Pancreas (tissue), 10 donors: ENCODE data around the gene OLA1. TPM values are rescaled to one million over a fixed set of nuclear protein-coding genes. Genes with fewer than 3 reads are reported as not detected.
A peak's percentile ranks its signal among the peaks of the same experiment; 100 is the strongest.

ENCODE experiments used
- ATAC-seq, 4 donors: fragments of 200-7000 bp; cut with Tn5 transposase; one replicate each; pipeline versions ENCODE4 v1.8.0 to v1.9.1; 2020; ENCODE audit warnings: mild to moderate bottlenecking in 4 of 4, moderate library complexity in 4 of 4
- DNase-seq, 6 donors: peaks; one replicate each; pipeline ENCODE4 v3.0.0-alpha.2; 2020
- FAIRE-seq: peaks from 2 replicates; lab custom pipeline; 2012; peaks lifted over from hg19 to GRCh38; lab: Jason Lieb, UNC
- H3K27ac ChIP-seq, 4 donors: fragments of 200-600 bp; sonication (generic); 1 replicate in 3 of 4; 2 replicates in 1 of 4; pipeline versions ENCODE4 v1.5.0 to v1.8.0; 2020
- H3K27me3 ChIP-seq, 4 donors: fragments of 200-600 bp; one replicate each; pipeline ENCODE4 v1.8.0; 2021
- H3K36me3 ChIP-seq, 3 donors: fragments of 200-600 bp; sonication (generic) in 1 of 3; one replicate each; pipeline versions ENCODE4 v1.5.0 to v1.8.0; 2020 to 2021
- H3K4me1 ChIP-seq, 3 donors: fragments of 200-600 bp; one replicate each; pipeline ENCODE4 v1.8.0; 2021
- H3K4me3 ChIP-seq, 4 donors: fragments of 200-600 bp; sonication (generic) in 2 of 4; one replicate each; pipeline versions ENCODE4 v1.5.0 to v1.8.0; 2020 to 2021
- H3K9me3 ChIP-seq, 4 donors: fragments of 200-600 bp; one replicate each; pipeline ENCODE4 v1.8.0; 2021
- WGBS, 2 donors: extraction: QIAGEN DNeasy Blood & Tissue Kit; methylation state at CpG; one replicate each; pipeline ENCODE4 v1.1.7; 2013; 5-methylcytosine and 5-hydroxymethylcytosine counted together
- intact Hi-C, 3 donors: fragments of 100-400 bp; cut with DNase I; formaldehyde crosslinking; loops; one replicate each; pipeline versions ENCODE4 v1.11.1 to v1.14.2; 2022
- polyA plus RNA-seq, 2 donors: library from polyadenylated mRNA; stranded (reverse); fragments of 200-250 nt; gene quantifications; one replicate each; pipeline ENCODE4 v1.2.3, GENCODE V29; 2013
- total RNA-seq, 6 donors: library from RNA; stranded (reverse); fragmentation: NEBNext Ultra II Directional in 4 of 6; extraction: Animal tissue kit (Norgen Biotek cat#: 25700) in 4 of 6; gene quantifications; one replicate each; pipeline versions ENCODE4 v1.2.1 to v1.2.4, GENCODE V29; 2021 to 2023
- TF ChIP-seq, protein P1 (sequence below), 4 donors: fragments of 200-600 bp; sonication (generic) in 3 of 4; IDR thresholded peaks; one replicate each; pipeline versions ENCODE4 v1.5.0 to v1.8.0; 2021; ENCODE audit warnings: antibody characterized with exemption in 4 of 4
- donor health status: healthy with polysubstance abuse.
- donor health status: DM: no; HTN: no; CAD: no; lungs with moderate emphysema.
- donor health status: DM: no; HTN: no; CAD: no.
- donor health status: control.
- donor health status: control.
- donor health status: Bipolar disorder and iron deficiency.
- donor health status: DM: yes; HTN: yes; CAD: no.
- donor health status: DM: no; HTN: no; CAD: no.
- donor health status: DM: no; HTN: no; CAD: no.
- donor health status: DM: yes; HTN: yes; CAD: no.

OLA1 gene
- total and polyA plus RNA-seq, 8 donors = 29.1 to 55.8 (median 43.1) TPM

DNA sequence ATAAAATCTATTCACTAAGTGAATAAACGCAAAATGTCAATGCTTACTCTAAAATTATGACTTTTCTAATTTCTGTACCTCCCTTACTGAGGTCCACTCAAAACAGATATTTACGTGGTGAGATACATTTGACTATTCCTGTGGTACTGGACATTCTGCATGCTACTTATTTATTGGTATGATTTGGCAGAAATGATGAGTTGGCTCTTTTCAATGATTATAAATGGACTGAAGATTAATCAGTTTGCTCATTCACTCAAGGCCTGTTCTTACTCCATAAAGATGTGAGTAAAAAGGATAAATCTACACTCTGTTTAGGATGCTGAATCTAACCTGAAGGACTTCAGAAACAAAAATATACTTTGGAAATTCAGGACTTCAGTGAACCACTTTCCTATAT is 98.8 kb downstream of the OLA1 start:
- Histone ChIP-seq H3K36me3 (no peaks in the 10 kb centered on the region), H3K27ac (no peak overlapping the region), H3K9me3 (no peaks in the 10 kb centered on the region), H3K27me3 (no peaks in the 10 kb centered on the region), H3K4me1 (peaks cover 0 to 3% (median 0%) of the 10 kb centered on the region in 3 donors), H3K4me3 (no peak overlapping the region)
- TF ChIP-seq, protein P1, sequence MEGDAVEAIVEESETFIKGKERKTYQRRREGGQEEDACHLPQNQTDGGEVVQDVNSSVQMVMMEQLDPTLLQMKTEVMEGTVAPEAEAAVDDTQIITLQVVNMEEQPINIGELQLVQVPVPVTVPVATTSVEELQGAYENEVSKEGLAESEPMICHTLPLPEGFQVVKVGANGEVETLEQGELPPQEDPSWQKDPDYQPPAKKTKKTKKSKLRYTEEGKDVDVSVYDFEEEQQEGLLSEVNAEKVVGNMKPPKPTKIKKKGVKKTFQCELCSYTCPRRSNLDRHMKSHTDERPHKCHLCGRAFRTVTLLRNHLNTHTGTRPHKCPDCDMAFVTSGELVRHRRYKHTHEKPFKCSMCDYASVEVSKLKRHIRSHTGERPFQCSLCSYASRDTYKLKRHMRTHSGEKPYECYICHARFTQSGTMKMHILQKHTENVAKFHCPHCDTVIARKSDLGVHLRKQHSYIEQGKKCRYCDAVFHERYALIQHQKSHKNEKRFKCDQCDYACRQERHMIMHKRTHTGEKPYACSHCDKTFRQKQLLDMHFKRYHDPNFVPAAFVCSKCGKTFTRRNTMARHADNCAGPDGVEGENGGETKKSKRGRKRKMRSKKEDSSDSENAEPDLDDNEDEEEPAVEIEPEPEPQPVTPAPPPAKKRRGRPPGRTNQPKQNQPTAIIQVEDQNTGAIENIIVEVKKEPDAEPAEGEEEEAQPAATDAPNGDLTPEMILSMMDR (IDR thresholded peaks at IDR 0.05) = no peak
- ATAC-seq (no peak), FAIRE-seq (no peak), DNase-seq (no peak)
- WGBS, 2 donors = 96 to 97% methylated on average over 2 of the region's 2 CpGs
- intact Hi-C loops = no loop called here

DNA sequence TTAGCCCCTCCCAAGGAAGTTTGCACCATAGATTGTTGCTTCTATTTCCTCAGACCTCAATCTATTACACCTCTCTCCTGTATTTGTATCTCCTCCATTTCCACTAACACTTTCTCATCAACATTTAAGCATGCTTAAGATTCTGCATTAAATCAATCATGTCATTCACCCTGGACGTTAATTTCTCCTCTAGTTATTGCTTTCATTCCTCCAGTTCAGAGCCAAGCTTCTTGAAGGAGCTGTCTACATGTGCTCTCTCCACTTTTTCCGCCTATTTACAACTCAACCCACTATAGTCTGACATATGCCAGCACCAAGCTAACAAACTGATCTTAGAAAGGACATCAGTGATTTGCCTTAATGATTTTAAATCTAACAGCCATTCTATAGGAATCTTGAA is 99.5 kb downstream of the OLA1 start:
- H3K4me3 ChIP-seq = no peak overlapping the region
- TF ChIP-seq, protein P1 (IDR thresholded peaks at IDR 0.05) = no peak
- DNase-seq (no peak), FAIRE-seq (no peak), ATAC-seq (no peak)
- 84 to 87% methylated on average over 2 of the region's 2 CpGs for WGBS, 2 donors
- no peaks in the 10 kb centered on the region for H3K36me3 ChIP-seq
- peaks cover 0 to 3% (median 0%) of the 10 kb centered on the region in 3 donors for H3K4me1 ChIP-seq
- intact Hi-C loops = no loop called here
- no peak overlapping the region for H3K27ac ChIP-seq
- no peaks in the 10 kb centered on the region for H3K9me3 ChIP-seq
- H3K27me3 ChIP-seq = no peaks in the 10 kb centered on the region

DNA sequence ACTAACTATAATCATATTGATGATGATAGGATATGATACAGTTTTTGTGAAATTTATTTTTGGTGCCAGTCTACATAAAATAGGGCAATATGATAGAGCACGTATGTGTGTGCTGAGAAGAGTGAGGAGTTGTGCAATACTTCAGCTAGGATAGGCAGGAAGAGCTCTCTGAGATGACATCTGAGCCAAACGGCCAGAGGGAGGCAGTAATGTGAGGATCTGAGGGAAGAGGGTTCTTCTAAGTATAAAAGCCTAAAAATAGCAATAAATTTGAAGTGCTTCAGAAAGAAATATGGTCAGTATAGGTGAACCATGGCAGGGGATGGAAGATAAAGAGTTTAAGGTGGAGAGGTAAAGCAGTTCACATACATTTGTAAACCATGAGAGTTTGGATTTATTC is 102.5 kb downstream of the OLA1 start:
- no peaks in the 10 kb centered on the region for H3K9me3 ChIP-seq
- no peak overlapping the region for H3K4me3 ChIP-seq
- TF ChIP-seq, protein P1 (IDR thresholded peaks at IDR 0.05) = no peak
- H3K27me3 ChIP-seq = no peaks in the 10 kb centered on the region
- DNase-seq (no peak), ATAC-seq (no peak), FAIRE-seq (no peak)
- intact Hi-C loops = no loop called here
- 58 to 63% methylated on average over 2 of the region's 2 CpGs for WGBS, 2 donors
- H3K36me3 ChIP-seq = no peaks in the 10 kb centered on the region
- no peak overlapping the region for H3K27ac ChIP-seq
- no peaks in the 10 kb centered on the region for H3K4me1 ChIP-seq

DNA sequence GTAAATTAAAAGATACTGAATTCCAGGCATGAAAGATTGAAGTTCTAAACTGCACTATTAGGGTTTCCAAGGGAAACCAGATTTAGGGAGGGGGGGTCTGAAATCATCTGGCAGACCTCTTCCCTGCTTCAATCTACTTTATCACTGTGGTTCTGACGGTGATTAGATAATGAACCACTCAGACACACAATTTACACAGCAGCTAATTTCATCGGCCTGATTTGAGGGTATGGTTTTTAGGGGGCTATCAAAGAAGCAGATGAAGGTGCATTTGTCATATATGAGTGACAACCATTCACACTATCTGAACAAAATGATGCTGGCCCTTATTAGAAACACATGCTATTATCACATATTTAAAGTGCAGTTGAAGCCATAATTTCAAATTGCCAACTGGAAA is 106.0 kb downstream of the OLA1 start:
- Histone ChIP-seq H3K36me3 (no peaks in the 10 kb centered on the region), H3K9me3 (no peaks in the 10 kb centered on the region), H3K4me3 (no peak overlapping the region), H3K4me1 (no peaks in the 10 kb centered on the region), H3K27me3 (no peaks in the 10 kb centered on the region), H3K27ac (no peak overlapping the region)
- WGBS, 2 donors = 45 to 57% methylated on average over 2 of the region's 2 CpGs
- no peak for DNase-seq
- ATAC-seq = no peak
- FAIRE-seq = no peak
- intact Hi-C loops = no loop called here
- TF ChIP-seq, protein P1 (IDR thresholded peaks at IDR 0.05) = no peak

DNA sequence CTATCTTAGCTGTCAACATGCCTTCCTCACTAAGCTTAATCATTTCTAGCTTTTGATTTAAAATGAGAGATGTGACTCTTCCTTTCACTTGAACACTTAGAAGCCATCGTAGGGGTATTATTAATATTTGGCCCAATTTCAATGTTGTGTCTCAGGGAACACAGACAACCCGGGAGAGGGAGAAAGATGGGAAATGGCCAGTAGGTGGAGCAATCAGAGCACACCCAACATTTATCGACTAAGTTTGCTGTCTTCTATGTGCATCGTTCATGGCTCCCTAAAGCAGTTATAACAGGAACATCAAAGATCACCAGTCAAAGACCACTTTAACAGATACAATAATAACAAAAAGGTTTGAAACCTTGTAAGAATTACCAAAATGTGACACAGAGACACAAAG is 110.2 kb downstream of the OLA1 start:
- no peak for FAIRE-seq
- intact Hi-C loops = no loop called here
- TF ChIP-seq, protein P1 (IDR thresholded peaks at IDR 0.05) = no peak
- Histone ChIP-seq H3K4me1 (no peaks in the 10 kb centered on the region), H3K4me3 (no peak overlapping the region), H3K9me3 (no peaks in the 10 kb centered on the region), H3K36me3 (no peaks in the 10 kb centered on the region), H3K27ac (no peak overlapping the region), H3K27me3 (no peaks in the 10 kb centered on the region)
- 24 to 38% methylated on average over 4 of the region's 4 CpGs for WGBS, 2 donors
- peak in 2 of 4 donors; percentile 23 to 52 for ATAC-seq
- DNase-seq = no peak
